ENCODE results near the gene C22orf15. TPM values are rescaled to one million over a fixed set of nuclear protein-coding genes. Genes with fewer than 3 reads are reported as not detected.
A peak's percentile ranks its signal among the peaks of the same experiment; 100 is the strongest.

The C22orf15 gene
- total and polyA plus RNA-seq, 2 of the 8 experiments (the other 6 are each of a cell fraction or from before 2014, with no cell fraction given), result 4.2 to 4.9 TPM

- H2BK120ac ChIP-seq (replicated peaks; ENCODE audit: low read depth, low read length), result no peak overlapping the region
- H3K79me2 ChIP-seq (ENCODE audit: control insufficient read depth in 1 of 2, insufficient read depth in 2 of 2, low read length in 2 of 2), result peaks cover 0 to 6% of the 10 kb centered on the region in 2 experiments; a peak in 1 of 4 replicates
- no peaks in the 10 kb centered on the region for H3K9me3 ChIP-seq (ENCODE audit: insufficient read depth in 2 of 2, low read depth in 1 of 2, low read length in 1 of 2)
- no peak overlapping the region for H3K18ac ChIP-seq (ENCODE audit: extremely low read depth, low read length)
- DNase-seq (ENCODE audit: low read depth in 1 of 2, low spot score in 2 of 2) (no peak), FAIRE-seq (no peak)
- peaks cover 0 to 5% (median 2%) of the 10 kb centered on the region in 4 experiments; a peak in 5 of 7 replicates for H3K4me1 ChIP-seq (replicated peaks in 1 of 4; ENCODE audit: control insufficient read depth in 3 of 4, insufficient read depth in 4 of 4, low read length in 3 of 4)
- no peak overlapping the region for H2AK5ac ChIP-seq (ENCODE audit: low read depth, low read length)
- peaks cover 12% of the 10 kb centered on the region for H3K79me1 ChIP-seq (ENCODE audit: low read depth, low read length)
- H3K14ac ChIP-seq (ENCODE audit: insufficient read length), result no peak overlapping the region
- TF ChIP-seq EZH2 (IDR thresholded peaks at IDR 0.05; ENCODE audit: low read depth, low read length, severe bottlenecking) (peak; percentile 8), POLR2AphosphoS5 (IDR thresholded peaks at IDR 0.05; ENCODE audit: low read depth, low read length) (no peak), CHD1 (IDR thresholded peaks at IDR 0.05; ENCODE audit: low read depth, low read length) (no peak)
- H3K9ac ChIP-seq (replicated peaks in 1 of 4; ENCODE audit: extremely low read depth in 1 of 4, low read depth in 3 of 4, low read length in 3 of 4), result no peak overlapping the region; a peak in 2 of 7 replicates
- no peak overlapping the region for H2BK12ac ChIP-seq (ENCODE audit: low read depth, low read length)
- WGBS, 2 experiments (ENCODE audit: extremely low coverage in 1 of 2, insufficient coverage in 1 of 2, insufficient read length in 1 of 2, insufficient replicate concordance in 2 of 2, low coverage in 1 of 2, low lambda C conversion rate in 2 of 2, missing lambda C conversion rate in 1 of 2), result 87% methylated on average over 17 of the region's 18 CpGs; no CpG with 5 or more reads in 1 of the 2 experiments
- no peak overlapping the region for H3K56ac ChIP-seq (replicated peaks; ENCODE audit: insufficient read length, low read depth, low read length)
- no peak overlapping the region for H4K5ac ChIP-seq (ENCODE audit: insufficient read length, low read depth, low read length)
- no peaks in the 10 kb centered on the region; a peak in 1 of 7 replicates for H3K27me3 ChIP-seq (replicated peaks in 1 of 4; ENCODE audit: control insufficient read depth in 3 of 4, extremely low read depth in 1 of 4, insufficient read depth in 3 of 4, low read length in 3 of 4)
- no peak overlapping the region for H3K23ac ChIP-seq (ENCODE audit: insufficient read length)
- no peak overlapping the region for H2BK5ac ChIP-seq (ENCODE audit: low read depth, low read length)
- no peak overlapping the region for H4K91ac ChIP-seq (replicated peaks; ENCODE audit: insufficient read length, low read length)
- H2BK20ac ChIP-seq (ENCODE audit: low read length), result no peak overlapping the region
- no peak overlapping the region for H2BK15ac ChIP-seq (ENCODE audit: low read length)
- no peak overlapping the region for H3K27ac ChIP-seq (ENCODE audit: low read depth, low read length)
- POLR2A ChIA-PET (ENCODE audit: partially characterized antibody), result interaction anchor here (0.8 to 2.0 kb wide), 2 partner anchors 21 to 142 kb away, joined by 3 to 9 read pairs; partner anchors contain the start of gene SLC2A11
- H3K4me2 ChIP-seq (ENCODE audit: insufficient read depth in 1 of 2, low read depth in 2 of 2, low read length in 2 of 2), result peak overlapping the region; percentile 54 to 60
- H4K20me1 ChIP-seq (replicated peaks in 1 of 2; ENCODE audit: control insufficient read depth in 1 of 2, insufficient read depth in 2 of 2, low read length in 2 of 2), result peaks cover 0 to 6% of the 10 kb centered on the region in 2 experiments
- H3K23me2 ChIP-seq (ENCODE audit: low read depth, low read length), result no peaks in the 10 kb centered on the region
- no peak overlapping the region for H2AFZ ChIP-seq (ENCODE audit: low read length)
- peaks cover 5 to 24% (median 8%) of the 10 kb centered on the region in 4 experiments; a peak in 6 of 8 replicates for H3K36me3 ChIP-seq (ENCODE audit: control insufficient read depth in 2 of 4, insufficient read depth in 4 of 4, low read length in 3 of 4)
- no peak overlapping the region for H3K4ac ChIP-seq (replicated peaks; ENCODE audit: insufficient read length, low read depth, low read length)
- H3K4me3 ChIP-seq (ENCODE audit: extremely low read depth in 1 of 4, insufficient read depth in 2 of 4, low read depth in 3 of 4, low read length in 4 of 4), result peak overlapping the region; percentile 76 to 89 (median 83); a peak in 4 of 8 replicates
- CTCF ChIA-PET (ENCODE audit: partially characterized antibody), result interaction anchor here (1.9 kb wide), 1 partner anchor 48 kb away, joined by 4 read pairs; the partner anchor contains the start of gene C22orf15
- H4K8ac ChIP-seq (ENCODE audit: extremely low read depth, insufficient read depth, low read length), result peak overlapping the region; percentile 79; the same call in 1 of the 2 replicates
Observed at GRCh38 chr22:23715806-23716375, 46.9 kb upstream of the C22orf15 start.

Data from H1 (cell line).